Measurements from ENCODE around the gene ARHGEF12. TPM values are rescaled to one million over a fixed set of nuclear protein-coding genes. Genes with fewer than 3 reads are reported as not detected.

Gene ARHGEF12
- total RNA-seq, 1 experiment from 2014 or later, result 41.0 TPM

DNA sequence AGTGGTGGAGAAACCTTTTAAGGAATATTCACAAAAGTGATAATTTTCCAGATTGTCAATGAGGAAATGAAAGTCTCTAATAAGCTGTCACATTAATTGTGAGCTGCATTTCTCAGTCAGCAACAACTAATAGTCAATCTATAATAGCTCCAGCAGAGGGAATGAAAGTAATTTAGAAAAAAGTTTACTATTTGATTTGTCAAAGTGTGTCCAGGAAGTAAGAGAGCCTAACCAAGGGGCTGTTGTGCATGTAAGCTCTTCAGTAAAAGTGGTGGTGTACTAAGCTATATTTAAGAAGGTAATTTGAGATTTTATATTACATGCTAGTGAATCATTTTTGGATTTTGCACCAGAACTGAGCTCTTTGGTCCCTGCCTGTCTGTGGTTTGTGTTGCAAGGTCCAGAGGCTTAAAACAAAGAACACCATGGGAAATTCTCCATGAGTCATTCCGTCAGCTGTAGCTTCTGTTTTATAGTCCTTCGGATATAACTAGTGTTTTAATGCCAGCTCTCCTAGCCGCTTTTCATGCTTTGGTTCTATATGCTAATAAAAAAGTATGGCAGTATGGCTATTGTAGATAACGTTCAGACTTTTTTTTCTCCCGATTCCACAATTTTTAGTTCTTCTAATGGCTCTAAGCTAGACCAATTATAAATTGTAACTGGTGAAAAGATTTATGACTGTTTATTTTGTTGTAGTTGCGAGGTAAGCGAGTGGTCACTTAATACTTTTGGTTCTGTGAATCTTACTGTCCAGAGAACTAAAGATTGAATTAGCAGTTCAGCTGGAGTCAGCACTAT, 64.6 kb downstream of the ARHGEF12 start:
- Histone ChIP-seq H3F3A (ENCODE audit: low read length, unreplicated experiment) (no peaks in the 10 kb centered on the region), H3K36me3 (ENCODE audit: low read depth, low read length) (no peaks in the 10 kb centered on the region), H3K9me2 (replicated peaks; ENCODE audit: low read length) (no peaks in the 10 kb centered on the region), H3K4me2 (ENCODE audit: low read length) (peak overlapping the region; percentile 81), H3K27me3 (ENCODE audit: low read length) (no peaks in the 10 kb centered on the region), H3K9ac (ENCODE audit: low read length) (peak overlapping the region; percentile 3; the same call in 1 of the 2 replicates), H3K79me2 (ENCODE audit: low read length) (peaks cover 81% of the 10 kb centered on the region), H3K27ac (ENCODE audit: low read length) (peak overlapping the region; percentile 61), H2AFZ (ENCODE audit: low read length) (no peak overlapping the region), H3K4me1 (ENCODE audit: insufficient read depth, low read length) (peaks cover 32% of the 10 kb centered on the region), H4K20me1 (ENCODE audit: low read length) (peaks cover 11% of the 10 kb centered on the region), H3K9me3 (ENCODE audit: low read length) (no peaks in the 10 kb centered on the region), H3K4me3 (ENCODE audit: low read length) (peak overlapping the region; percentile 59)
- intact Hi-C loops (cut with micrococcal nuclease), result loop anchor here (1.0 kb wide), 2 partner anchors 32 to 60 kb away; no protein-coding TSS in a partner anchor
- peak; percentile 94 for ATAC-seq
- peak; percentile 97 for DNase-seq
- POLR2A ChIA-PET (ENCODE audit: unreplicated experiment), result interaction anchor here (0.6 to 1.1 kb wide), 3 partner anchors 10 to 65 kb away, joined by 4 to 13 read pairs (median 7); partner anchors contain the start of gene ARHGEF12
- TF ChIP-seq EZH2phosphoT487 (IDR thresholded peaks at IDR 0.05; ENCODE audit: borderline replicate concordance, low read length) (no peak), CTCF (conservative IDR thresholded peaks at IDR 0.05; ENCODE audit: low read depth, low read length) (no peak), EZH2 (IDR thresholded peaks at IDR 0.05; ENCODE audit: low read length, unreplicated experiment) (no peak)
- CTCF ChIA-PET, result interaction anchor here (0.6 to 1.0 kb wide), 5 partner anchors 31 to 107 kb away, joined by 3 to 5 read pairs (median 4); no protein-coding TSS in a partner anchor
- no TSS peak for BruUV-seq (replicated peaks)

- H3K27me3 ChIP-seq (ENCODE audit: low read length), result no peaks in the 10 kb centered on the region
- peaks cover 80% of the 10 kb centered on the region for H3K79me2 ChIP-seq (ENCODE audit: low read length)
- peaks cover 27% of the 10 kb centered on the region for H3K4me1 ChIP-seq (ENCODE audit: insufficient read depth, low read length)
- H3K4me2 ChIP-seq (ENCODE audit: low read length), result peak overlapping the region; percentile 81
- no peaks in the 10 kb centered on the region for H3K9me3 ChIP-seq (ENCODE audit: low read length)
- no peaks in the 10 kb centered on the region for H3K9me2 ChIP-seq (replicated peaks; ENCODE audit: low read length)
- 0 out of 2 replicates have a peak overlapping the region, but pooled peaks have one; percentile 3 for H3K9ac ChIP-seq (ENCODE audit: low read length)
- peaks cover 11% of the 10 kb centered on the region for H4K20me1 ChIP-seq (ENCODE audit: low read length)
- peak overlapping the region; percentile 41 for H3K27ac ChIP-seq (ENCODE audit: low read length)
- DNase-seq, result no peak
- no peak for ATAC-seq
- peak overlapping the region; percentile 59 for H3K4me3 ChIP-seq (ENCODE audit: low read length)
- no peak overlapping the region for H2AFZ ChIP-seq (ENCODE audit: low read length)
- intact Hi-C loops (cut with micrococcal nuclease), result no loop called here
- no peaks in the 10 kb centered on the region for H3K36me3 ChIP-seq (ENCODE audit: low read depth, low read length)
- TF ChIP-seq EZH2 (IDR thresholded peaks at IDR 0.05; ENCODE audit: low read length, unreplicated experiment) (no peak), CTCF (conservative IDR thresholded peaks at IDR 0.05; ENCODE audit: low read depth, low read length) (no peak), EZH2phosphoT487 (IDR thresholded peaks at IDR 0.05; ENCODE audit: borderline replicate concordance, low read length) (no peak)
- CTCF ChIA-PET, result no interaction called here
- no TSS peak for BruUV-seq (replicated peaks)
- no peaks in the 10 kb centered on the region for H3F3A ChIP-seq (ENCODE audit: low read length, unreplicated experiment)
- POLR2A ChIA-PET (ENCODE audit: unreplicated experiment), result no interaction called here
These were observed 65.3 kb downstream of the ARHGEF12 start for GRCh38 chr11:120401506-120401905.

DNA sequence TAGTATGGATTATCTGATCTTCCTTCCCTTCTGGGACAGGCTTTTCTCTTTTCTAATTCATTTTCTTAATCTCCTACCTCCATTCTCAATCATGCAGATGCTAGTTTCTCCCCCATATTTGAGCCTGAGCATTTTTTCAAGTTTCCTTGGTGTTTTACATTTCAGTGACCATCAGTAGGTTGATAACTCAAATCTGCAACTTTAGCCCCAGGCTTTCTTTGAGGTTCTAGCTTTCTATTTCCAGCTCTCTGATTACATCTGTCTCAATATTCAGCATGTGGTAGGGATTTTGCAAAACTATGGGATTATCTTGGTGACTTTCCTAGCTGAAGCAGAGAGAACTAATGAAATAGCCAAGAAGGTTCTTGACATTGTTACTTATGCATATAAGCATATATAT, 67.8 kb downstream of the ARHGEF12 start:
- H3K36me3 ChIP-seq (ENCODE audit: low read depth, low read length), result no peaks in the 10 kb centered on the region

More for the DNA sequence above, 67.8 kb downstream of the ARHGEF12 start:
- DNase-seq (no peak), ATAC-seq (no peak)
- no peak overlapping the region for H3K4me2 ChIP-seq (ENCODE audit: low read length)
- H3K9me2 ChIP-seq (replicated peaks; ENCODE audit: low read length), result no peaks in the 10 kb centered on the region
- no TSS peak for BruUV-seq (replicated peaks)
- H3F3A ChIP-seq (ENCODE audit: low read length, unreplicated experiment), result no peaks in the 10 kb centered on the region
- H3K4me1 ChIP-seq (ENCODE audit: insufficient read depth, low read length), result peaks cover 27% of the 10 kb centered on the region
- H3K9ac ChIP-seq (ENCODE audit: low read length), result no peak overlapping the region
- no peak overlapping the region for H3K4me3 ChIP-seq (ENCODE audit: low read length)
- H3K27ac ChIP-seq (ENCODE audit: low read length), result no peak overlapping the region
- TF ChIP-seq EZH2 (IDR thresholded peaks at IDR 0.05; ENCODE audit: low read length, unreplicated experiment) (no peak), EZH2phosphoT487 (IDR thresholded peaks at IDR 0.05; ENCODE audit: borderline replicate concordance, low read length) (no peak), CTCF (conservative IDR thresholded peaks at IDR 0.05; ENCODE audit: low read depth, low read length) (no peak)
- H2AFZ ChIP-seq (ENCODE audit: low read length), result no peak overlapping the region
- peaks cover 11% of the 10 kb centered on the region for H4K20me1 ChIP-seq (ENCODE audit: low read length)
- H3K9me3 ChIP-seq (ENCODE audit: low read length), result no peaks in the 10 kb centered on the region
- no peaks in the 10 kb centered on the region for H3K27me3 ChIP-seq (ENCODE audit: low read length)
- POLR2A ChIA-PET (ENCODE audit: unreplicated experiment), result no interaction called here
- CTCF ChIA-PET, result no interaction called here
- peaks cover 58% of the 10 kb centered on the region for H3K79me2 ChIP-seq (ENCODE audit: low read length)
- intact Hi-C loops (cut with micrococcal nuclease), result no loop called here
